MM.1S (cell line): Measurements from ENCODE around the gene DNAL1.

Experiments
- DNase-seq: peaks from one replicate; pipeline ENCODE4 v3.0.0-alpha.2; 2015
- H2AFZ ChIP-seq: fragments of 300-600 bp; sonication (generic); 2 replicates; pipeline ENCODE4 v1.6.0; 2016; ENCODE audit warnings: antibody characterized with exemption, low read length
- H3F3A ChIP-seq: fragments of 300-600 bp; sonication (generic); 2 replicates; pipeline ENCODE4 v1.6.1; 2016; ENCODE audit warnings: mild to moderate bottlenecking, antibody characterized with exemption, low read length, moderate library complexity, mixed read lengths; ENCODE audit not compliant: insufficient read depth
- H3K27ac ChIP-seq: fragments of 300-600 bp; sonication (generic); 2 replicates; pipeline ENCODE4 v1.5.1; 2016; ENCODE audit warnings: mild to moderate bottlenecking, low read length
- H3K27me3 ChIP-seq: fragments of 300-600 bp; sonication (generic); replicated peaks from 2 replicates; pipeline ENCODE4 v1.6.0; 2016; ENCODE audit warnings: low read length; ENCODE audit not compliant: insufficient read depth
- H3K36me3 ChIP-seq: fragments of 300-600 bp; sonication (generic); replicated peaks from 2 replicates; pipeline ENCODE4 v1.6.1; 2016; ENCODE audit warnings: mild to moderate bottlenecking, low read length, mixed read lengths; ENCODE audit not compliant: insufficient read depth
- H3K4me1 ChIP-seq: fragments of 300-600 bp; sonication (generic); 2 replicates; pipeline ENCODE4 v1.6.1; 2016; ENCODE audit warnings: low read length, mixed read lengths
- H3K4me2 ChIP-seq: fragments of 300-600 bp; sonication (generic); 2 replicates; pipeline ENCODE4 v1.6.0; 2016; ENCODE audit warnings: low read depth, low read length
- H3K4me3 ChIP-seq: fragments of 300-600 bp; sonication (generic); 2 replicates; pipeline ENCODE4 v1.5.1; 2016; ENCODE audit warnings: low read length, mixed read lengths
- H3K79me2 ChIP-seq: fragments of 300-600 bp; sonication (generic); 2 replicates; pipeline ENCODE4 v1.6.1; 2016; ENCODE audit warnings: mixed run types, low read length, mixed read lengths
- H3K9ac ChIP-seq: fragments of 300-600 bp; sonication (generic); 2 replicates; pipeline ENCODE4 v1.6.1; 2016; ENCODE audit warnings: low read length, mixed read lengths
- H3K9me2 ChIP-seq: fragments of 300-600 bp; sonication (generic); replicated peaks from 2 replicates; pipeline ENCODE4 v1.6.1; 2016; ENCODE audit warnings: mild to moderate bottlenecking, low read length, mixed read lengths; ENCODE audit not compliant: insufficient read depth
- H3K9me3 ChIP-seq: fragments of 300-600 bp; sonication (generic); replicated peaks from 2 replicates; pipeline ENCODE4 v1.6.1; 2016; ENCODE audit warnings: mild to moderate bottlenecking, low read length, mixed read lengths; ENCODE audit not compliant: insufficient read depth
- H4K20me1 ChIP-seq: fragments of 300-600 bp; sonication (generic); 2 replicates; pipeline ENCODE4 v1.6.1; 2016; ENCODE audit warnings: mild to moderate bottlenecking, low read length, moderate library complexity, mixed read lengths; ENCODE audit not compliant: insufficient read depth
- EZH2 ChIP-seq: fragments of 300-600 bp; sonication (generic); optimal IDR thresholded peaks from 2 replicates; pipeline ENCODE3; 2017; ENCODE audit warnings: low read depth, mild to moderate bottlenecking, antibody characterized with exemption, low read length, mixed read lengths
- EZH2phosphoT487 ChIP-seq: fragments of 300-600 bp; sonication (generic); IDR thresholded peaks from 2 replicates; pipeline ENCODE4 v1.6.1; 2018; ENCODE audit warnings: antibody characterized with exemption, low read length
- TF ChIP-seq, protein P1 (sequence below): fragments of 300-600 bp; sonication (generic); IDR thresholded peaks from 2 replicates; pipeline ENCODE4 v1.5.1; 2016; ENCODE audit warnings: antibody characterized with exemption, low read length, mixed read lengths

The DNAL1 gene

DNA sequence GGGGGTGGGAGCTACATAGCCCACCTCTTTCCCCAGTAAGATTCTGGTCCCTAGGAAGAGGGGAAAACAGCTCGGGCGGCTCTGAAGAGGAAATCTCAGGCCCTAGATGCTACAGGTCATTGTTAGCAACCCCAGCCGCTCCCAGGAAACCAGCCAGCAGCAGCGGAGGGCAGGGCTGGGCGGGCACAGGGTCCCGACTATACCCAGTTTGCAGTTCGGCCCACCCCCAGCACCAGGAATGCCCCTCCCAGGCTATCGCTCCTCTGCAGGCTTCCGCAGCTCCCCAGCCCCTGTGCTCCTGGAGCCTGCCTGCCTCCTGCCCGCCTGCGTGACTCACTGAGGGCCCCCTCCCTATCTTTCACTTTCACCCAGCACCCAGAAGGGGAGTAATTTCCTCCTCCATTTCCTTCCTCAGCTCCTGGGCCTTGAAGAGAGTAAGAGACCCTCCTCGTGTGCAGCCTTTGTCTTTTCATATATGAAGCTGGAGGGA, 96.6 kb downstream of the DNAL1 start:
- Histone ChIP-seq H3K27me3 (no peaks in the 10 kb centered on the region), H3K27ac (no peak overlapping the region), H3K9ac (no peak overlapping the region), H3K9me3 (no peaks in the 10 kb centered on the region), H4K20me1 (peaks cover 14% of the 10 kb centered on the region), H3K79me2 (peaks cover 77% of the 10 kb centered on the region), H3K9me2 (no peaks in the 10 kb centered on the region), H3K36me3 (no peaks in the 10 kb centered on the region), H2AFZ (no peak overlapping the region), H3K4me2 (peak overlapping the region; percentile 66), H3K4me3 (no peak overlapping the region), H3F3A (no peaks in the 10 kb centered on the region; the same call in 1 of the 2 replicates), H3K4me1 (peaks cover 40% of the 10 kb centered on the region)
- TF ChIP-seq, protein P1, sequence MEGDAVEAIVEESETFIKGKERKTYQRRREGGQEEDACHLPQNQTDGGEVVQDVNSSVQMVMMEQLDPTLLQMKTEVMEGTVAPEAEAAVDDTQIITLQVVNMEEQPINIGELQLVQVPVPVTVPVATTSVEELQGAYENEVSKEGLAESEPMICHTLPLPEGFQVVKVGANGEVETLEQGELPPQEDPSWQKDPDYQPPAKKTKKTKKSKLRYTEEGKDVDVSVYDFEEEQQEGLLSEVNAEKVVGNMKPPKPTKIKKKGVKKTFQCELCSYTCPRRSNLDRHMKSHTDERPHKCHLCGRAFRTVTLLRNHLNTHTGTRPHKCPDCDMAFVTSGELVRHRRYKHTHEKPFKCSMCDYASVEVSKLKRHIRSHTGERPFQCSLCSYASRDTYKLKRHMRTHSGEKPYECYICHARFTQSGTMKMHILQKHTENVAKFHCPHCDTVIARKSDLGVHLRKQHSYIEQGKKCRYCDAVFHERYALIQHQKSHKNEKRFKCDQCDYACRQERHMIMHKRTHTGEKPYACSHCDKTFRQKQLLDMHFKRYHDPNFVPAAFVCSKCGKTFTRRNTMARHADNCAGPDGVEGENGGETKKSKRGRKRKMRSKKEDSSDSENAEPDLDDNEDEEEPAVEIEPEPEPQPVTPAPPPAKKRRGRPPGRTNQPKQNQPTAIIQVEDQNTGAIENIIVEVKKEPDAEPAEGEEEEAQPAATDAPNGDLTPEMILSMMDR, result no peak
- TF ChIP-seq EZH2phosphoT487, result no peak
- no peak for TF ChIP-seq EZH2
- DNase-seq, result no peak

DNA sequence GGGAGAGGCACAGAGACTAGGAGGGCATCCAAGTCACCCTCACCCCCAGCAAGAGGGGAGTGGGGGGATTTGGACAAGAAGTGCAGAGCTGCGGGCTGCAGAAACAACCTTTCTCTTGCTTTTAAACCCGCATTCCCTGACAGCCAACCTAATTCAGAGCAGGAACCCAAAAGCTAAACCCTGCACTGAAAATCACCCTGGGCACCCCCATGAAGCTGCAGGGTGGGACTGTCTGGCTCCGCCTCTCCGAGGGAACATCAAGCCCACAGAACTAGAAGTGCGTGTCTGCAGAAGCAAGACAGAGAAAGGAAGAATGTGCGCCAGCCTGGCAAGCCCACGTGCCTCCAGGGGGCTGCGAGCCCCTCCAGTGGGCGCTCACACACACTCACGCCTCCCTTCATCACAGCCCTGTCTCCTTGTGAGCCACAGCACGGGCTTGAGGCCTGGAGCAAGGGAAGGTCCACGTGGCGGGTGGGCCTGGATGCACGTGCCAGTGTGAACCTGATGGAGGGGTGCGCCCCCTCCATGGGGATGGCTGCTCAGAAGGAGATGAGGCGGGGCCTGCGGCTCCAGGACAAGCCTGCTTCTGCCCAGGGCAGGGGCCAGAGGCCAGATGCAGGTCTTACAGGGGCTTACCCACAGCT, 97.2 kb downstream of the DNAL1 start:
- no peak for DNase-seq
- no peaks in the 10 kb centered on the region for H3K27me3 ChIP-seq
- no peak overlapping the region for H3K27ac ChIP-seq
- no peaks in the 10 kb centered on the region; the same call in 1 of the 2 replicates for H3F3A ChIP-seq
- peaks cover 83% of the 10 kb centered on the region for H3K79me2 ChIP-seq
- peaks cover 40% of the 10 kb centered on the region for H3K4me1 ChIP-seq
- no peaks in the 10 kb centered on the region for H3K9me3 ChIP-seq
- H3K36me3 ChIP-seq, result no peaks in the 10 kb centered on the region
- H4K20me1 ChIP-seq, result peaks cover 14% of the 10 kb centered on the region
- TF ChIP-seq EZH2, result no peak
- TF ChIP-seq, protein P1, result no peak
- no peak for TF ChIP-seq EZH2phosphoT487
- H3K4me2 ChIP-seq, result peak overlapping the region; percentile 66
- H3K4me3 ChIP-seq, result no peak overlapping the region
- H3K9ac ChIP-seq, result no peak overlapping the region
- no peak overlapping the region for H2AFZ ChIP-seq
- H3K9me2 ChIP-seq, result no peaks in the 10 kb centered on the region

- Histone ChIP-seq H3K9ac (no peak overlapping the region), H2AFZ (no peak overlapping the region), H3K9me3 (no peaks in the 10 kb centered on the region), H3K79me2 (peaks cover 86% of the 10 kb centered on the region), H3K4me3 (no peak overlapping the region), H3K27me3 (no peaks in the 10 kb centered on the region), H3K9me2 (no peaks in the 10 kb centered on the region), H3K36me3 (no peaks in the 10 kb centered on the region), H3K4me1 (peaks cover 40% of the 10 kb centered on the region), H4K20me1 (peaks cover 14% of the 10 kb centered on the region), H3K4me2 (peak overlapping the region; percentile 66; the same call in 1 of the 2 replicates), H3F3A (no peaks in the 10 kb centered on the region; the same call in 1 of the 2 replicates), H3K27ac (no peak overlapping the region)
- no peak for DNase-seq
- TF ChIP-seq, protein P1, result no peak
- TF ChIP-seq EZH2phosphoT487 (no peak), EZH2 (no peak)
Measured at GRCh38 chr14:73742520-73743238, 97.9 kb downstream of the DNAL1 start.
